Prostate gland (tissue), 2 donors: ENCODE measurements around the gene LRP11.

Source experiments
- POLR2A ChIP-seq: fragments of 450-650 bp; IDR thresholded peaks from one replicate; pipeline ENCODE4 v1.6.1; 2016; ENCODE audit warnings: antibody characterized with exemption, mild to moderate bottlenecking
- POLR2AphosphoS5 ChIP-seq: sonication (generic); formaldehyde crosslinking; IDR thresholded peaks from one replicate; pipeline ENCODE4 v1.6.1; 2017; ENCODE audit warnings: antibody characterized with exemption
- TF ChIP-seq, protein P1 (sequence below), 4 experiments: fragments of 200-600 bp in 2 of 4; fragments of 450-650 bp in 2 of 4; sonication (generic) in 2 of 4; IDR thresholded peaks; 1 replicate in 3 of 4; 2 replicates in 1 of 4; pipeline ENCODE4 v1.5.1; 2016 to 2019; ENCODE audit warnings: antibody characterized with exemption in 4 of 4, mild to moderate bottlenecking in 2 of 4, moderate library complexity in 2 of 4

DNA sequence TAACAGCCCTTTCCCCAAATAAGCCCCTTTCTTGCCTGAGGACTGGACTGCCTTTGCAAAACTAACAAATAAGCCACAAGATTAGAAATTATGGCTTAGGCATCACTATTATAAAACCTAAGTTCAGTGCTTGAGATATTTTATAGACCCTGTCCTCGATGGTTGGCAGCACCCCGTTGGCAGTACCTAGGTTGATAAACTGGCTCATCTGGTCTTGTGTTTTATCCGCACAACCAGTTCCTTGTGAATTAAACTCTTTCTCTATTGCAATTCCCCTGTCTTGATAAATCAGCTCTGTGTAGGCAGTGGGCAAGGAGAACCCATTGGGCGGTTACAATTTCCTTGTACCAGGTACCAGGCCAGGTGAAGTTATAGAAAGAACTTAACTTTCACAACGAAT is 6.6 kb downstream of the LRP11 start:
- TF ChIP-seq, protein P1, sequence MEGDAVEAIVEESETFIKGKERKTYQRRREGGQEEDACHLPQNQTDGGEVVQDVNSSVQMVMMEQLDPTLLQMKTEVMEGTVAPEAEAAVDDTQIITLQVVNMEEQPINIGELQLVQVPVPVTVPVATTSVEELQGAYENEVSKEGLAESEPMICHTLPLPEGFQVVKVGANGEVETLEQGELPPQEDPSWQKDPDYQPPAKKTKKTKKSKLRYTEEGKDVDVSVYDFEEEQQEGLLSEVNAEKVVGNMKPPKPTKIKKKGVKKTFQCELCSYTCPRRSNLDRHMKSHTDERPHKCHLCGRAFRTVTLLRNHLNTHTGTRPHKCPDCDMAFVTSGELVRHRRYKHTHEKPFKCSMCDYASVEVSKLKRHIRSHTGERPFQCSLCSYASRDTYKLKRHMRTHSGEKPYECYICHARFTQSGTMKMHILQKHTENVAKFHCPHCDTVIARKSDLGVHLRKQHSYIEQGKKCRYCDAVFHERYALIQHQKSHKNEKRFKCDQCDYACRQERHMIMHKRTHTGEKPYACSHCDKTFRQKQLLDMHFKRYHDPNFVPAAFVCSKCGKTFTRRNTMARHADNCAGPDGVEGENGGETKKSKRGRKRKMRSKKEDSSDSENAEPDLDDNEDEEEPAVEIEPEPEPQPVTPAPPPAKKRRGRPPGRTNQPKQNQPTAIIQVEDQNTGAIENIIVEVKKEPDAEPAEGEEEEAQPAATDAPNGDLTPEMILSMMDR (IDR thresholded peaks at IDR 0.05), result no peak
- peak; percentile 61 for TF ChIP-seq POLR2AphosphoS5
- TF ChIP-seq POLR2A, result no peak
